22Rv1 (cell line): Measurements from ENCODE around the gene NCOA6.

Experiments
- ZFX ChIP-seq: fragments of 450-650 bp; IDR thresholded peaks from 2 replicates; pipeline ENCODE4 v1.6.1; 2017; ENCODE audit warnings: antibody characterized with exemption, borderline replicate concordance
- TF ChIP-seq, protein P1 (sequence below): fragments of 450-650 bp; IDR thresholded peaks from 2 replicates; pipeline ENCODE4 v1.5.1; 2017; ENCODE audit warnings: mild to moderate bottlenecking

DNA sequence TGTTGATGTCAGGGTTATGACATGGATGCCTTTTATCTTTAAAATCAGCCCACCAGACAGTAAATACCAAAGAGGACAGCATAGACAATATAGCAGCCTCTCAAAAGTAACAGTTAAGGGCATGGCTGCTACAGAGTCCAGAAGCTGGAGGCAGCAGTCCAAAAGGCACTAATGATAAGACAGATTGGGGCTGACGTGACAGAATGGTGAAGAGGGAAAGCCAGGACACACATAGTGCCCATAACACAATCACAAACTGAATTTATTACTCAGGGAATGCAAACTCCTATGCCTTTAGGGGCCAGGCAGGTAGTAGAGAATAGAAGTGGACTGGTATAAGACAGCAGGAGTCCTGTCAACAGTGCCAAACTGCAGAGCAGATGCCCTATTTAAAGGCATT is 80.6 kb downstream of the NCOA6 start:
- TF ChIP-seq, protein P1, sequence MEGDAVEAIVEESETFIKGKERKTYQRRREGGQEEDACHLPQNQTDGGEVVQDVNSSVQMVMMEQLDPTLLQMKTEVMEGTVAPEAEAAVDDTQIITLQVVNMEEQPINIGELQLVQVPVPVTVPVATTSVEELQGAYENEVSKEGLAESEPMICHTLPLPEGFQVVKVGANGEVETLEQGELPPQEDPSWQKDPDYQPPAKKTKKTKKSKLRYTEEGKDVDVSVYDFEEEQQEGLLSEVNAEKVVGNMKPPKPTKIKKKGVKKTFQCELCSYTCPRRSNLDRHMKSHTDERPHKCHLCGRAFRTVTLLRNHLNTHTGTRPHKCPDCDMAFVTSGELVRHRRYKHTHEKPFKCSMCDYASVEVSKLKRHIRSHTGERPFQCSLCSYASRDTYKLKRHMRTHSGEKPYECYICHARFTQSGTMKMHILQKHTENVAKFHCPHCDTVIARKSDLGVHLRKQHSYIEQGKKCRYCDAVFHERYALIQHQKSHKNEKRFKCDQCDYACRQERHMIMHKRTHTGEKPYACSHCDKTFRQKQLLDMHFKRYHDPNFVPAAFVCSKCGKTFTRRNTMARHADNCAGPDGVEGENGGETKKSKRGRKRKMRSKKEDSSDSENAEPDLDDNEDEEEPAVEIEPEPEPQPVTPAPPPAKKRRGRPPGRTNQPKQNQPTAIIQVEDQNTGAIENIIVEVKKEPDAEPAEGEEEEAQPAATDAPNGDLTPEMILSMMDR = no peak
- TF ChIP-seq ZFX = no peak
